GM21390 (cell line): ENCODE results near the gene HCN1.
"Not testable (repeated sequence)": the region's sequence is repeated elsewhere in the genome, so short reads cannot be mapped to it uniquely, and the experiment has no call there.

Source experiments
- ATAC-seq: cut with Tn5 transposase; IDR thresholded peaks from one replicate; pipeline ENCODE4 v1.9.1; 2021; ENCODE audit not compliant: unreplicated experiment

HCN1 gene

GRCh38 chr5:45312627-45313026 is 383.6 kb downstream of the HCN1 start:
- not testable (repeated sequence) for ATAC-seq

GRCh38 chr5:45295231-45295630 is 400.9 kb downstream of the HCN1 start:
- no peak for ATAC-seq

GRCh38 chr5:45288746-45289145 is 407.4 kb downstream of the HCN1 start:
- no peak for ATAC-seq

- ATAC-seq, result no peak
Observed at GRCh38 chr5:45284436-45284835, 411.7 kb downstream of the HCN1 start.

- ATAC-seq, result no peak
Observed at GRCh38 chr5:45281081-45281480, 415.1 kb downstream of the HCN1 start.

GRCh38 chr5:45279109-45279508 is 417.1 kb downstream of the HCN1 start:
- ATAC-seq, result no peak

- ATAC-seq, result no peak
Observed at GRCh38 chr5:45277860-45278259, 418.3 kb downstream of the HCN1 start.

- no peak for ATAC-seq
Observed at GRCh38 chr5:45274241-45274640, 421.9 kb downstream of the HCN1 start.

GRCh38 chr5:45271626-45272025 is 424.6 kb downstream of the HCN1 start:
- no peak for ATAC-seq

- ATAC-seq, result no peak
Observed at GRCh38 chr5:45264447-45264846, 431.7 kb downstream of the HCN1 start.

- no peak for ATAC-seq
Observed at GRCh38 chr5:45262061-45262590, 434.1 kb downstream of the HCN1 start.

- ATAC-seq, result no peak
Observed at GRCh38 chr5:45261125-45261524, 435.1 kb downstream of the HCN1 start.

- ATAC-seq, result no peak
Observed at GRCh38 chr5:45260292-45260691, 435.9 kb downstream of the HCN1 start.

- no peak for ATAC-seq
Observed at GRCh38 chr5:45252978-45253377, 443.2 kb downstream of the HCN1 start.

GRCh38 chr5:45252541-45252940 is 443.6 kb downstream of the HCN1 start:
- ATAC-seq, result no peak

GRCh38 chr5:45225571-45226031 is 470.6 kb downstream of the HCN1 start:
- no peak for ATAC-seq

- ATAC-seq, result no peak
Observed at GRCh38 chr5:45205403-45205961, 490.7 kb downstream of the HCN1 start.
